ENCODE results near the gene ATRNL1. TPM values are rescaled to one million over a fixed set of nuclear protein-coding genes. Genes with fewer than 3 reads are reported as not detected.

The ATRNL1 gene
- total and polyA plus RNA-seq, 2 experiments from 2014 or later: 5.9 to 17.4 TPM

GRCh38 chr10:115706488-115707076 is 613.4 kb downstream of the ATRNL1 start:
- Histone ChIP-seq H3K9me3 (ENCODE audit: low read depth) (no peaks in the 10 kb centered on the region), H2AFZ (no peak overlapping the region), H3K4me1 (ENCODE audit: insufficient read depth) (no peaks in the 10 kb centered on the region), H3K4me2 (no peak overlapping the region), H3K4me3 (no peak overlapping the region), H3K27me3 (no peaks in the 10 kb centered on the region), H3K36me3 (replicated peaks; ENCODE audit: insufficient read depth, low read depth) (no peaks in the 10 kb centered on the region), H4K20me1 (ENCODE audit: insufficient read depth, poor library complexity, severe bottlenecking) (no peaks in the 10 kb centered on the region), H3K27ac (no peak overlapping the region), H3K9me2 (replicated peaks; ENCODE audit: insufficient read depth) (no peaks in the 10 kb centered on the region), H3K79me2 (no peaks in the 10 kb centered on the region)
- TF ChIP-seq, protein P1, sequence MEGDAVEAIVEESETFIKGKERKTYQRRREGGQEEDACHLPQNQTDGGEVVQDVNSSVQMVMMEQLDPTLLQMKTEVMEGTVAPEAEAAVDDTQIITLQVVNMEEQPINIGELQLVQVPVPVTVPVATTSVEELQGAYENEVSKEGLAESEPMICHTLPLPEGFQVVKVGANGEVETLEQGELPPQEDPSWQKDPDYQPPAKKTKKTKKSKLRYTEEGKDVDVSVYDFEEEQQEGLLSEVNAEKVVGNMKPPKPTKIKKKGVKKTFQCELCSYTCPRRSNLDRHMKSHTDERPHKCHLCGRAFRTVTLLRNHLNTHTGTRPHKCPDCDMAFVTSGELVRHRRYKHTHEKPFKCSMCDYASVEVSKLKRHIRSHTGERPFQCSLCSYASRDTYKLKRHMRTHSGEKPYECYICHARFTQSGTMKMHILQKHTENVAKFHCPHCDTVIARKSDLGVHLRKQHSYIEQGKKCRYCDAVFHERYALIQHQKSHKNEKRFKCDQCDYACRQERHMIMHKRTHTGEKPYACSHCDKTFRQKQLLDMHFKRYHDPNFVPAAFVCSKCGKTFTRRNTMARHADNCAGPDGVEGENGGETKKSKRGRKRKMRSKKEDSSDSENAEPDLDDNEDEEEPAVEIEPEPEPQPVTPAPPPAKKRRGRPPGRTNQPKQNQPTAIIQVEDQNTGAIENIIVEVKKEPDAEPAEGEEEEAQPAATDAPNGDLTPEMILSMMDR (IDR thresholded peaks at IDR 0.05; ENCODE audit: poor library complexity): peak; percentile 74
- TF ChIP-seq EZH2phosphoT487 (IDR thresholded peaks at IDR 0.05; ENCODE audit: low read depth, severe bottlenecking, unreplicated experiment): no peak
- DNase-seq (ENCODE audit: low spot score): peak; percentile 23
- WGBS (ENCODE audit: low lambda C conversion rate, missing lambda C conversion rate): 47% methylated on average over 2 of the region's 2 CpGs

DNA sequence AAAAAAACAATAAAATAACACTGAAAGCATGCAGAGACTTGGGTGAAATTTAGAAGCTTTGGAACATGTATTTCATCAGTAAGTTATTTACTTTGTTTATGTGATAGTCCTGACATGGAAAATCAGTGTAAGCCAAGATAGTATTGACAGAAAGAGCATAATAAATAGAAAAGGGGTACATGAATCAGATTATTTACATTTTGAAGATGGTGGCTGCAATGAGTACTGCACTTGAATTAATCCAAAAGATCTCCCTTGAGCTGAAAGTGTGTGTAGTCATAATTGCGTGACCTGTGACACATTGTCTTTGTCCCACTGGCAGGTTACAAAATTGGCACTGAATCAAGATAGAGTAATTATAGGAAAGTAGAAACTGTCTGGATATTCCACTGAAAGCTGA is 617.0 kb downstream of the ATRNL1 start:
- no peak overlapping the region for H3K4me3 ChIP-seq
- 95% methylated on average over 1 of the region's 1 CpG for WGBS (ENCODE audit: low lambda C conversion rate, missing lambda C conversion rate)

DNA sequence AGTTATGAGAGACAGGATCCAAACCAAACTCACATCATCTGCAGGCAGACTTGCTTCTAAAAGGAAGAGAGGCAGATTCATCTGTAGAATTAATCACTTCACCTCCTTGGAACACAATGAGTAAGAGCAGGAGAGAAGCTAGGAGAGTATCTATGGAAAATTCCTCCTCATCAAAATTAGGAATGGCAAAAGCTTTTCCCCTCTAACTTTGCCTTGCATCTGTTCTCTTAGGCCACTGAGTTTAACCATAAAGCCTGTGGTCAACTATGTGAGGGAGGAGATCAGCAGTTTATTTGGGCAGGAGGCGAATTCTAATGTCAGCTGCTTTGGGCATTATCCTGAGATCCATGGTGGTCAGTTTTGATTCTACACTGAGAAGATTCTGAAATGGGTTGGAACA is 618.1 kb downstream of the ATRNL1 start:
- H3K4me2 ChIP-seq: no peak overlapping the region
- H3K4me3 ChIP-seq: no peak overlapping the region
- no peaks in the 10 kb centered on the region for H3K79me2 ChIP-seq
- H3K4me1 ChIP-seq (ENCODE audit: insufficient read depth): no peaks in the 10 kb centered on the region
- no peak for TF ChIP-seq EZH2 (IDR thresholded peaks at IDR 0.05; ENCODE audit: borderline replicate concordance)
- no peak for TF ChIP-seq EZH2phosphoT487 (IDR thresholded peaks at IDR 0.05; ENCODE audit: low read depth, severe bottlenecking, unreplicated experiment)
- TF ChIP-seq, protein P1 (IDR thresholded peaks at IDR 0.05; ENCODE audit: poor library complexity): no peak
- no peak overlapping the region for H3K27ac ChIP-seq
- no peaks in the 10 kb centered on the region for H3K36me3 ChIP-seq (replicated peaks; ENCODE audit: insufficient read depth, low read depth)
- H3K27me3 ChIP-seq: no peaks in the 10 kb centered on the region
- H3K9me3 ChIP-seq (ENCODE audit: low read depth): no peaks in the 10 kb centered on the region
- no peak for DNase-seq (ENCODE audit: low spot score)
- 94% methylated on average over 1 of the region's 1 CpG for WGBS (ENCODE audit: low lambda C conversion rate, missing lambda C conversion rate)
- H2AFZ ChIP-seq: no peak overlapping the region
- H3K9me2 ChIP-seq (replicated peaks; ENCODE audit: insufficient read depth): no peaks in the 10 kb centered on the region
- H4K20me1 ChIP-seq (ENCODE audit: insufficient read depth, poor library complexity, severe bottlenecking): no peaks in the 10 kb centered on the region

More for the DNA sequence above, 617.0 kb downstream of the ATRNL1 start:
- Histone ChIP-seq H3K36me3 (replicated peaks; ENCODE audit: insufficient read depth, low read depth) (no peaks in the 10 kb centered on the region), H3K9me2 (replicated peaks; ENCODE audit: insufficient read depth) (no peaks in the 10 kb centered on the region), H3K79me2 (no peaks in the 10 kb centered on the region), H3K27ac (no peak overlapping the region), H4K20me1 (ENCODE audit: insufficient read depth, poor library complexity, severe bottlenecking) (no peaks in the 10 kb centered on the region), H3K4me2 (no peak overlapping the region), H3K4me1 (ENCODE audit: insufficient read depth) (no peaks in the 10 kb centered on the region), H3K9me3 (ENCODE audit: low read depth) (no peaks in the 10 kb centered on the region), H2AFZ (no peak overlapping the region), H3K27me3 (no peaks in the 10 kb centered on the region)
- DNase-seq (ENCODE audit: low spot score): no peak
- TF ChIP-seq, protein P1 (IDR thresholded peaks at IDR 0.05; ENCODE audit: poor library complexity): no peak
- no peak for TF ChIP-seq EZH2 (IDR thresholded peaks at IDR 0.05; ENCODE audit: borderline replicate concordance)
- TF ChIP-seq EZH2phosphoT487 (IDR thresholded peaks at IDR 0.05; ENCODE audit: low read depth, severe bottlenecking, unreplicated experiment): no peak

Data from hepatocyte (in vitro differentiated cells).